AG09319 (cell line): ENCODE data around the gene PABPN1L.

Experiments used
- DNase-seq: peaks from one replicate; pipeline ENCODE4 v3.0.0-alpha.2; 2010; ENCODE audit warnings: low read depth; ENCODE audit errors: extremely low read depth
- CTCF ChIP-seq: IDR thresholded peaks from 2 replicates; pipeline ENCODE4 v1.5.1; 2011; ENCODE audit warnings: low read depth, mild to moderate bottlenecking, inconsistent platforms, low read length, moderate library complexity

Gene PABPN1L

GRCh38 chr16:88851616-88852015 is 14.8 kb downstream of the PABPN1L start:
- no peak for TF ChIP-seq CTCF

GRCh38 chr16:88850531-88851199 is 15.8 kb downstream of the PABPN1L start:
- TF ChIP-seq CTCF: no peak

More at GRCh38 chr16:88851616-88852015, 14.8 kb downstream of the PABPN1L start:
- DNase-seq: no peak

GRCh38 chr16:88848557-88848956 is 17.9 kb downstream of the PABPN1L start:
- DNase-seq: no peak
- TF ChIP-seq CTCF: no peak

More at GRCh38 chr16:88850531-88851199, 15.8 kb downstream of the PABPN1L start:
- DNase-seq: no peak

- TF ChIP-seq CTCF: no peak
- no peak for DNase-seq
Measured at GRCh38 chr16:88847654-88848053, 18.8 kb downstream of the PABPN1L start.

- no peak for DNase-seq
- no peak for TF ChIP-seq CTCF
Measured at GRCh38 chr16:88846088-88846487, 20.4 kb downstream of the PABPN1L start.

- no peak for DNase-seq
- TF ChIP-seq CTCF: no peak
Measured at GRCh38 chr16:88844419-88845036, 21.9 kb downstream of the PABPN1L start.

- no peak for TF ChIP-seq CTCF
Measured at GRCh38 chr16:88843256-88843655, 23.2 kb downstream of the PABPN1L start.

More at GRCh38 chr16:88843256-88843655, 23.2 kb downstream of the PABPN1L start:
- DNase-seq: no peak
